Measurements from ENCODE around the gene ZPLD1.

ZPLD1 gene

GRCh38 chr3:102471001-102471400, 36.2 kb downstream of the ZPLD1 start:
- DNase-seq: no peak

GRCh38 chr3:102471491-102471890, 36.7 kb downstream of the ZPLD1 start:
- DNase-seq: no peak

- no peak for DNase-seq
These were observed 38.8 kb downstream of the ZPLD1 start for GRCh38 chr3:102473648-102474047.

GRCh38 chr3:102474207-102474606, 39.4 kb downstream of the ZPLD1 start:
- no peak for DNase-seq

- no peak for DNase-seq
These were observed 41.4 kb downstream of the ZPLD1 start for GRCh38 chr3:102476198-102476597.

- DNase-seq: no peak
These were observed 43.3 kb downstream of the ZPLD1 start for GRCh38 chr3:102478160-102478559.

- no peak for DNase-seq
These were observed 45.3 kb downstream of the ZPLD1 start for GRCh38 chr3:102480139-102480538.

GRCh38 chr3:102481050-102481449, 46.2 kb downstream of the ZPLD1 start:
- no peak for DNase-seq

- DNase-seq: no peak
These were observed 48.7 kb downstream of the ZPLD1 start for GRCh38 chr3:102483556-102483955.

- no peak for DNase-seq
These were observed 49.5 kb downstream of the ZPLD1 start for GRCh38 chr3:102484363-102484762.

- DNase-seq: no peak
These were observed 50.9 kb downstream of the ZPLD1 start for GRCh38 chr3:102485701-102486100.

GRCh38 chr3:102488331-102488730, 53.5 kb downstream of the ZPLD1 start:
- DNase-seq: no peak

GRCh38 chr3:102492300-102492699, 57.5 kb downstream of the ZPLD1 start:
- DNase-seq: no peak

- no peak for DNase-seq
These were observed 62.8 kb downstream of the ZPLD1 start for GRCh38 chr3:102497571-102497970.

- DNase-seq: no peak
These were observed 70.7 kb downstream of the ZPLD1 start for GRCh38 chr3:102505542-102505941.

GRCh38 chr3:102510663-102511062, 75.8 kb downstream of the ZPLD1 start:
- DNase-seq: no peak

GRCh38 chr3:102511168-102511567, 76.4 kb downstream of the ZPLD1 start:
- DNase-seq: no peak

- DNase-seq: no peak
These were observed 76.8 kb downstream of the ZPLD1 start for GRCh38 chr3:102511639-102512038.

GRCh38 chr3:102512734-102513504, 78.1 kb downstream of the ZPLD1 start:
- DNase-seq: no peak

GRCh38 chr3:102514241-102514640, 79.4 kb downstream of the ZPLD1 start:
- no peak for DNase-seq

- DNase-seq: no peak
These were observed 86.4 kb downstream of the ZPLD1 start for GRCh38 chr3:102521246-102521645.

- no peak for DNase-seq
These were observed 90.8 kb downstream of the ZPLD1 start for GRCh38 chr3:102525624-102526023.

GRCh38 chr3:102526865-102527264, 92.0 kb downstream of the ZPLD1 start:
- no peak for DNase-seq

- no peak for DNase-seq
These were observed 93.9 kb downstream of the ZPLD1 start for GRCh38 chr3:102528727-102529126.
